Hindlimb muscle (tissue), 1 donor: Measurements from ENCODE around the gene MEGF6. TPM values are rescaled to one million over a fixed set of nuclear protein-coding genes. Genes with fewer than 3 reads are reported as not detected.

Experiments used
- DNase-seq: peaks from one replicate; pipeline ENCODE4 v3.0.0-alpha.2; 2013
- polyA plus RNA-seq: library from polyadenylated mRNA; unstranded; fragments of 120-200 nt; gene quantifications from one replicate; pipeline ENCODE4 v1.2.1, GENCODE V29; 2013; ENCODE audit not compliant: insufficient read length

Gene MEGF6
- polyA plus RNA-seq, 1 donor, result 15.6 TPM

GRCh38 chr1:3552176-3552575 is 59.1 kb downstream of the MEGF6 start:
- DNase-seq, result no peak

- no peak for DNase-seq
Observed at GRCh38 chr1:3551711-3552110, 59.6 kb downstream of the MEGF6 start.

- no peak for DNase-seq
Observed at GRCh38 chr1:3551290-3551678, 60.0 kb downstream of the MEGF6 start.

- no peak for DNase-seq
Observed at GRCh38 chr1:3550511-3551289, 60.6 kb downstream of the MEGF6 start.

- no peak for DNase-seq
Observed at GRCh38 chr1:3548895-3549294, 62.4 kb downstream of the MEGF6 start.

GRCh38 chr1:3548156-3548893 is 63.0 kb downstream of the MEGF6 start:
- DNase-seq, result no peak

- DNase-seq, result no peak
Observed at GRCh38 chr1:3547055-3548005, 64.0 kb downstream of the MEGF6 start.

- DNase-seq, result no peak
Observed at GRCh38 chr1:3546048-3546384, 65.3 kb downstream of the MEGF6 start.

- DNase-seq, result peak; percentile 74
Observed at GRCh38 chr1:3545363-3546047, 65.8 kb downstream of the MEGF6 start.

- no peak for DNase-seq
Observed at GRCh38 chr1:3544040-3544977, 67.0 kb downstream of the MEGF6 start.

GRCh38 chr1:3543076-3544039 is 68.0 kb downstream of the MEGF6 start:
- DNase-seq, result no peak

GRCh38 chr1:3542676-3543075 is 68.6 kb downstream of the MEGF6 start:
- DNase-seq, result no peak

GRCh38 chr1:3541936-3542335 is 69.4 kb downstream of the MEGF6 start:
- no peak for DNase-seq

GRCh38 chr1:3541465-3541864 is 69.8 kb downstream of the MEGF6 start:
- DNase-seq, result no peak

GRCh38 chr1:3540876-3541275 is 70.4 kb downstream of the MEGF6 start:
- DNase-seq, result no peak

GRCh38 chr1:3539707-3540425 is 71.4 kb downstream of the MEGF6 start:
- DNase-seq, result no peak

- no peak for DNase-seq
Observed at GRCh38 chr1:3537359-3537758, 73.9 kb downstream of the MEGF6 start.

GRCh38 chr1:3536420-3537195 is 74.7 kb downstream of the MEGF6 start:
- peak; percentile 59 for DNase-seq
